H1 (cell line): ENCODE data around the gene TNNC1. TPM values are rescaled to one million over a fixed set of nuclear protein-coding genes. Genes with fewer than 3 reads are reported as not detected.

Experiments
- ATF3 ChIP-seq: IDR thresholded peaks from 2 replicates; pipeline ENCODE4 v1.6.1; 2011; ENCODE audit warnings: low read depth, mild to moderate bottlenecking, low read length; ENCODE audit not compliant: insufficient read depth
- BRCA1 ChIP-seq: IDR thresholded peaks from 2 replicates; pipeline ENCODE4 v1.6.1; 2012; ENCODE audit warnings: low read depth, low read length, improper control_type of control experiment
- EZH2 ChIP-seq: fragments of 200-600 bp; sonication (generic); IDR thresholded peaks from 2 replicates; pipeline ENCODE4 v1.7.1; 2012; ENCODE audit warnings: low read depth, mild to moderate bottlenecking, moderate library complexity, low read length, inconsistent platforms; ENCODE audit not compliant: severe bottlenecking
- HDAC6 ChIP-seq: IDR thresholded peaks from one replicate; pipeline ENCODE4 v1.7.1; 2012; ENCODE audit warnings: low read depth, mild to moderate bottlenecking, inconsistent platforms, low read length, moderate library complexity
- JUN ChIP-seq: IDR thresholded peaks from 2 replicates; pipeline ENCODE4 v1.6.1; 2011; ENCODE audit warnings: low read depth, mild to moderate bottlenecking, improper control_type of control experiment, low read length
- POU5F1 ChIP-seq: IDR thresholded peaks from 2 replicates; pipeline ENCODE4 v1.6.1; 2011; ENCODE audit warnings: low read depth, mild to moderate bottlenecking, low read length, moderate library complexity
- RFX5 ChIP-seq: IDR thresholded peaks from 2 replicates; pipeline ENCODE4 v1.6.1; 2011; ENCODE audit warnings: low read depth, low read length, improper control_type of control experiment, borderline replicate concordance
- SP4 ChIP-seq: IDR thresholded peaks from 2 replicates; pipeline ENCODE4 v1.6.1; 2012; ENCODE audit warnings: low read length, inconsistent platforms
- polyA plus RNA-seq, 7 experiments: library from polyadenylated mRNA; depleted of rRNA in 3 of 7; stranded (reverse) in 5 of 7; unstranded in 2 of 7; fragments of >200 nt in 5 of 7; fragments of 200-250 nt in 2 of 7; gene quantifications; 1 replicate in 5 of 7; 2 replicates in 1 of 7; 4 replicates in 1 of 7; pipeline versions ENCODE4 v1.2.1 to v1.2.3, GENCODE V29; 2011 to 2013; ENCODE audit warnings: missing spikeins in 2 of 7, mixed read lengths in 2 of 7
- total RNA-seq: library from RNA; stranded (reverse); fragmentation: NEBNext Ultra II Directional; extraction: Animal tissue kit (Norgen Biotek cat#: 25700); gene quantifications from 2 replicates; pipeline ENCODE4 v1.2.1, GENCODE V29; 2021
- TF ChIP-seq, protein P1 (sequence below): fragments of 300-600 bp; sonication (generic); IDR thresholded peaks from 2 replicates; pipeline ENCODE4 v1.7.1; 2012; ENCODE audit warnings: low read length, moderate library complexity, mild to moderate bottlenecking, inconsistent platforms; ENCODE audit not compliant: insufficient replicate concordance

TNNC1 gene
- total and polyA plus RNA-seq, 2 of the 8 experiments (the other 6 are each of a cell fraction or from before 2014, with no cell fraction given): 5.8 to 16.4 TPM

DNA sequence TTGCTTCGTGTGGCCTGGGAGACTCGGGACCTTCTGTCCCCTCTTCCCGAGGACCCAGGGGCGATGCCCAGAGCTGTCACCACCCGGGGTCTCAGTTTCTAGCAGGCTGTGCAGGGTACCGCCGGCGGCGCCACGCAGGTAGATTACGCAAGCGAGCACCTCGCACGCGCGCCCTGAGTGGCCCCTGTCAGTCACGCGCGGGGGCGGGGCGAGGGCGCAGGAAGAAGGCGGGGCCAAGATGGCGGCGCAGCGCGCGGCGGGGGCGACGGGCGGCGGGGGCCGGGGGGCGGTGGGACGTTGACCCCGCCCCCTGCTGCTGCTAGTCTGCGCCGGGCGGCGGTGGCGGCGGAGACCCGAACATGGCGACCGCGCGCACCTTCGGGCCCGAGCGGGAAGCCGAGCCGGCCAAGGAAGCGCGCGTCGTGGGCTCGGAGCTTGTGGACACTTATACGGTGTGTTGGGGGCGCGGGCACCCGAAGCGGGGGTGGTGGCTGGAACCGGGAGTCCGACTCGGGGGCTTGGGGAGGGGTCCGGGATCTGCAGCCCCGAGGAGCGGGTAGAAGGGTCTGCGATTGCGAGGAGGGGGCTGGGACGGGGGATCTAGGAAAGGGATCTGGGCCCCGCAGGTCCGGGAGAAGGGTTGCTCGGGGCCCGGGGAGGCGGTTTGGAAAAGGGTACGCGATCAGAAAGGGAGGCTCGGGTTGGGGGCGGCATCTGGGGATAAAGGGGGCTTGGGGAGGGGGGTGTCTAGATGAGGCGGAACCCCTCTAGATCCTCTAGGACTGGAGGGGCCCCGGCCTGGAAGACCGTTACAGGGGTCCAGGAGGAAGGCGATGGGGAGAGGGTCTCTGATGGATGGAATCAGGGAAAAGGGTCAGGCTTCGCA, 1.7 kb upstream of the TNNC1 start, which contains the start of gene NISCH (continued):
- TF ChIP-seq JUN (no peak), SP4 (no peak), EZH2 (no peak), HDAC6 (no peak), ATF3 (no peak), POU5F1 (no peak), RFX5 (no peak), BRCA1 (no peak)
- TF ChIP-seq, protein P1, sequence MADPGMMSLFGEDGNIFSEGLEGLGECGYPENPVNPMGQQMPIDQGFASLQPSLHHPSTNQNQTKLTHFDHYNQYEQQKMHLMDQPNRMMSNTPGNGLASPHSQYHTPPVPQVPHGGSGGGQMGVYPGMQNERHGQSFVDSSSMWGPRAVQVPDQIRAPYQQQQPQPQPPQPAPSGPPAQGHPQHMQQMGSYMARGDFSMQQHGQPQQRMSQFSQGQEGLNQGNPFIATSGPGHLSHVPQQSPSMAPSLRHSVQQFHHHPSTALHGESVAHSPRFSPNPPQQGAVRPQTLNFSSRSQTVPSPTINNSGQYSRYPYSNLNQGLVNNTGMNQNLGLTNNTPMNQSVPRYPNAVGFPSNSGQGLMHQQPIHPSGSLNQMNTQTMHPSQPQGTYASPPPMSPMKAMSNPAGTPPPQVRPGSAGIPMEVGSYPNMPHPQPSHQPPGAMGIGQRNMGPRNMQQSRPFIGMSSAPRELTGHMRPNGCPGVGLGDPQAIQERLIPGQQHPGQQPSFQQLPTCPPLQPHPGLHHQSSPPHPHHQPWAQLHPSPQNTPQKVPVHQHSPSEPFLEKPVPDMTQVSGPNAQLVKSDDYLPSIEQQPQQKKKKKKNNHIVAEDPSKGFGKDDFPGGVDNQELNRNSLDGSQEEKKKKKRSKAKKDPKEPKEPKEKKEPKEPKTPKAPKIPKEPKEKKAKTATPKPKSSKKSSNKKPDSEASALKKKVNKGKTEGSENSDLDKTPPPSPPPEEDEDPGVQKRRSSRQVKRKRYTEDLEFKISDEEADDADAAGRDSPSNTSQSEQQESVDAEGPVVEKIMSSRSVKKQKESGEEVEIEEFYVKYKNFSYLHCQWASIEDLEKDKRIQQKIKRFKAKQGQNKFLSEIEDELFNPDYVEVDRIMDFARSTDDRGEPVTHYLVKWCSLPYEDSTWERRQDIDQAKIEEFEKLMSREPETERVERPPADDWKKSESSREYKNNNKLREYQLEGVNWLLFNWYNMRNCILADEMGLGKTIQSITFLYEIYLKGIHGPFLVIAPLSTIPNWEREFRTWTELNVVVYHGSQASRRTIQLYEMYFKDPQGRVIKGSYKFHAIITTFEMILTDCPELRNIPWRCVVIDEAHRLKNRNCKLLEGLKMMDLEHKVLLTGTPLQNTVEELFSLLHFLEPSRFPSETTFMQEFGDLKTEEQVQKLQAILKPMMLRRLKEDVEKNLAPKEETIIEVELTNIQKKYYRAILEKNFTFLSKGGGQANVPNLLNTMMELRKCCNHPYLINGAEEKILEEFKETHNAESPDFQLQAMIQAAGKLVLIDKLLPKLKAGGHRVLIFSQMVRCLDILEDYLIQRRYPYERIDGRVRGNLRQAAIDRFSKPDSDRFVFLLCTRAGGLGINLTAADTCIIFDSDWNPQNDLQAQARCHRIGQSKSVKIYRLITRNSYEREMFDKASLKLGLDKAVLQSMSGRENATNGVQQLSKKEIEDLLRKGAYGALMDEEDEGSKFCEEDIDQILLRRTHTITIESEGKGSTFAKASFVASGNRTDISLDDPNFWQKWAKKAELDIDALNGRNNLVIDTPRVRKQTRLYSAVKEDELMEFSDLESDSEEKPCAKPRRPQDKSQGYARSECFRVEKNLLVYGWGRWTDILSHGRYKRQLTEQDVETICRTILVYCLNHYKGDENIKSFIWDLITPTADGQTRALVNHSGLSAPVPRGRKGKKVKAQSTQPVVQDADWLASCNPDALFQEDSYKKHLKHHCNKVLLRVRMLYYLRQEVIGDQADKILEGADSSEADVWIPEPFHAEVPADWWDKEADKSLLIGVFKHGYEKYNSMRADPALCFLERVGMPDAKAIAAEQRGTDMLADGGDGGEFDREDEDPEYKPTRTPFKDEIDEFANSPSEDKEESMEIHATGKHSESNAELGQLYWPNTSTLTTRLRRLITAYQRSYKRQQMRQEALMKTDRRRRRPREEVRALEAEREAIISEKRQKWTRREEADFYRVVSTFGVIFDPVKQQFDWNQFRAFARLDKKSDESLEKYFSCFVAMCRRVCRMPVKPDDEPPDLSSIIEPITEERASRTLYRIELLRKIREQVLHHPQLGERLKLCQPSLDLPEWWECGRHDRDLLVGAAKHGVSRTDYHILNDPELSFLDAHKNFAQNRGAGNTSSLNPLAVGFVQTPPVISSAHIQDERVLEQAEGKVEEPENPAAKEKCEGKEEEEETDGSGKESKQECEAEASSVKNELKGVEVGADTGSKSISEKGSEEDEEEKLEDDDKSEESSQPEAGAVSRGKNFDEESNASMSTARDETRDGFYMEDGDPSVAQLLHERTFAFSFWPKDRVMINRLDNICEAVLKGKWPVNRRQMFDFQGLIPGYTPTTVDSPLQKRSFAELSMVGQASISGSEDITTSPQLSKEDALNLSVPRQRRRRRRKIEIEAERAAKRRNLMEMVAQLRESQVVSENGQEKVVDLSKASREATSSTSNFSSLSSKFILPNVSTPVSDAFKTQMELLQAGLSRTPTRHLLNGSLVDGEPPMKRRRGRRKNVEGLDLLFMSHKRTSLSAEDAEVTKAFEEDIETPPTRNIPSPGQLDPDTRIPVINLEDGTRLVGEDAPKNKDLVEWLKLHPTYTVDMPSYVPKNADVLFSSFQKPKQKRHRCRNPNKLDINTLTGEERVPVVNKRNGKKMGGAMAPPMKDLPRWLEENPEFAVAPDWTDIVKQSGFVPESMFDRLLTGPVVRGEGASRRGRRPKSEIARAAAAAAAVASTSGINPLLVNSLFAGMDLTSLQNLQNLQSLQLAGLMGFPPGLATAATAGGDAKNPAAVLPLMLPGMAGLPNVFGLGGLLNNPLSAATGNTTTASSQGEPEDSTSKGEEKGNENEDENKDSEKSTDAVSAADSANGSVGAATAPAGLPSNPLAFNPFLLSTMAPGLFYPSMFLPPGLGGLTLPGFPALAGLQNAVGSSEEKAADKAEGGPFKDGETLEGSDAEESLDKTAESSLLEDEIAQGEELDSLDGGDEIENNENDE: no peak
